GM11168 (cell line): ENCODE measurements around the gene CPTP.

ENCODE experiments used
- in situ Hi-C: fragments of 300-500 bp; cut with MboI; formaldehyde crosslinking; loops from one replicate; pipeline ENCODE4 v1.12.0; 2022; ENCODE audit warnings: low sequenced_read_pairs; ENCODE audit not compliant: unreplicated experiment

CPTP gene

GRCh38 chr1:1324524-1325287 lies at the start of gene CPTP, which contains the start of gene INTS11:
Gene CPTP, plus strand, starts transcription at chr1:1324802. Its CDS starts 2,109 bp downstream, at chr1:1326911.
Gene INTS11, minus strand, starts transcription at chr1:1324660. Its CDS starts 52 bp downstream, at chr1:1324608.
- in situ Hi-C loops = no loop called here

GRCh38 chr1:1274931-1275431 lies 49.6 kb upstream of the CPTP start:
- in situ Hi-C loops = no loop called here

DNA sequence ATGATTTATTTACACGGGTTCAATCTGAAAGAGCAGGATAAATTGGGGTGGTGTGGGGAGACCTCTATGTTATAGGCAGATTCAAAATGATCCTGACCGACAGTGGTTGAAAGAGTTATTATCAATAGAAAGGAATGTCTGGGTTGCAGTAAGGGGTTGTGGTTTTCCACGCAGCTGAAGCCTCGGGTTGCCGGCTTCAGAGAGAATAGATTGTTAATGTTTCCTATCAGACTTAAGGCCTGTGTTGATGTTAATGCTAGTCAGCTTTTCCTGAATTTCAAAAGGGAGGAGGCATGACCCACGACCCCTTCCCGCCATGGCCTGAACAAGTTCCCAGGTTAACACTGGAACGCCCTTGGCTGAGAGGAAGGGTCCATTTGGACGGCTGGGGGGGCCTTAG lies 48.8 kb upstream of the CPTP start:
- in situ Hi-C loops = no loop called here

DNA sequence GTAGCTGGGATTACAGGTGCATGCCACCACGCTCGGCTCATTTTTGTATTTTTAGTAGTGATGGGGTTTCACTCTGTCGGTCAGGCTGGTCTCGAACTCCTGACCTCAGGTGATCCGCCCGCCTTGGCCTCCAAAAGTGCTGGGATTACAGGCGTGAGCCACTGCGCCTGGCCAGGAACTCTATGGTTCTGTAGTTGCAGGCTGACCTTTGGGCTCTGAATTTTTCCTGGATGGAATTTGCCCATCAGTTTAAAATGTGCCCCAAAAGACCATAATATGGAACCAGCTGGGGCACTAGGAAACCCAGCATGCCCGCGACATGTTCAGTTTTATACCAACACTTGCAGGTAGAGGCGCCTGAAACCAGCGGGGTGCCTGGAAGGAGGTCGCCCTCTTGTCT lies 46.0 kb upstream of the CPTP start:
- in situ Hi-C loops = no loop called here

- in situ Hi-C loops = no loop called here
Measured at GRCh38 chr1:1279028-1279427, 45.6 kb upstream of the CPTP start.

- in situ Hi-C loops = no loop called here
Measured at GRCh38 chr1:1280782-1281481, 43.7 kb upstream of the CPTP start.

GRCh38 chr1:1281533-1282321 lies 42.9 kb upstream of the CPTP start:
- in situ Hi-C loops = no loop called here

DNA sequence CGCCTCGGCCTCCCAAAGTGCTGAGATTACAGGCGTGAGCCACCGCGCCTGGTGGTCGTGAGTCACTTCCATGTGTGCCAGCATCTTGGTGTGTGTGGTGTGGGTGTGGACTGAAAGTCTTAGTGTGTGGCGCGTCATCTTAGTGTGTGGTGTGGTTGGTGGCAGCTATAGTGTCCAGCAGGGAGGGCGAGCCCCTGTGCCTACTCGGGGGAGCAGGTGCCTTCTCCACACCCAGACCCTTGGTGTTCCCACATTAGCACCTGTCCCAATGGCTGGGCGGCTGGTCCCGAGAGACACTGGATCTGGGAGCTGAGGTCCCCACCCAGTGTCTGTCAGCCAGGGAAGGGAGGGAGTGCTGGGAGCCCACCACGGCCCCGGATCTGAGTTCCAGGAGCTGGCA lies 41.6 kb upstream of the CPTP start:
- in situ Hi-C loops = no loop called here

GRCh38 chr1:1283821-1284220 lies 40.8 kb upstream of the CPTP start:
- in situ Hi-C loops = no loop called here

DNA sequence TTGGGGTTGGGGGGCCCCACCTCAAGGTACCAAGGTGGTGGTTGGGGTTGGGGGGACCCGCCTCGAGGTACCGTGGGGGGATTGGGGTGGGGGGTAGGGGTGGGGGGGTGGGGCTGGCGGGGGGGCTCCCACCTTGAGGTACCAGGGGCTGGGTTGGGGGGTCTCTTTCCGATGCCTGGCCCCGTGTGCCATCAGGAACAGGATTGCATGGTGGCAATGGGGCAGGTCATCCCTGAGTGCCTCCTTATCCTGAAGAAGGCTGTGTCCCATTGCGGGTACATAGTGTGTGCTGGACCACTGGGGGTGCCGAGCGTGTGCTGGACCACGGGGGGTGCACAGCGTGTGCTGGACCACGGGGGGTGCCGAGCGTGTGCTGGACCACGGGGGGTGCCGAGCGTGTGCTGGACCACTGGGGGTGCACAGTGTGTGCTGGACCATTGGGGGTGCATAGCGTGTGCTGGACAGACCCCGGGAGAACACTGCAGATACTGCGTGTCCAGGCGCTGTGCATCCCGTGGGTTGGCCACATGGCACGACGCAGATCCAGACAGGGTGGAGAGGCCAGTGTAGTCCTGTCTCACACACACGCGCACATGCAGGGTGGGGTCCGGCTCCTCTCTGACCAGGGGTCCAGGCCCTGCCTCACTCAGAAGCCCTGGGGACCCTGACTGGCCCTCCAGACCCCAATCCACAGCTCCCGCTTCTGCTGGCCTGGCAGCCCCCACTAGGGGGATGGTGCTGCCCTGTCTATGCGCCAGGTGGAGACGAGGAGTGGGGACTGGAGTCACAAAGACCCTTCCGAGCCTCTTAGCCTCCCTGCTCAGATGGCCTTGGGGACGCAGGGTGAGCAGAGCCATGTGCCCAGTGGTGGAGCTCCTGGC lies 40.1 kb upstream of the CPTP start:
- in situ Hi-C loops = no loop called here

DNA sequence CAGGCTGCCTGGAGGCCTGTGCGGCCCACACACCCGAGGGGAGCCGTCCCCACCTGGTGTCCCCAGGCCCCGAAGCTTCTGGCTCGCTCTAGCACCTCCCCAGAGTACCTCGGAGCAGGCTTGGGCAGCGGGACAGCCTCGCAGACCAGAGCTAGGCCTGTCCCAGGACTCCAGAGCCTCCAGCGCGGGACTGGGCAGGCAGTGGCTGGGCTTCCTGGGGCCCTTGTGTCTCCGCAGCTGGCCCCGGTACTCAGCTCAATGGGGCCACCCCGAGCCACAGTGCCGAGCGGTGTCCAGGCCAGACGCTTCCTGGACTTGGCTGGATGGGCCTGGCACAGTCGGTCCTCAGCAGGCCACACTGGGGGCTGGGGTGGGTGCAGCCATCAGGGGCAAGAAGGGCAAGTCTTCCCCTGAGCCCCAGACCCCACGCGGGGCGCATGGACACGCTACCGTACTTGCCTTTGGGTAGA lies 39.5 kb upstream of the CPTP start:
- in situ Hi-C loops = no loop called here

DNA sequence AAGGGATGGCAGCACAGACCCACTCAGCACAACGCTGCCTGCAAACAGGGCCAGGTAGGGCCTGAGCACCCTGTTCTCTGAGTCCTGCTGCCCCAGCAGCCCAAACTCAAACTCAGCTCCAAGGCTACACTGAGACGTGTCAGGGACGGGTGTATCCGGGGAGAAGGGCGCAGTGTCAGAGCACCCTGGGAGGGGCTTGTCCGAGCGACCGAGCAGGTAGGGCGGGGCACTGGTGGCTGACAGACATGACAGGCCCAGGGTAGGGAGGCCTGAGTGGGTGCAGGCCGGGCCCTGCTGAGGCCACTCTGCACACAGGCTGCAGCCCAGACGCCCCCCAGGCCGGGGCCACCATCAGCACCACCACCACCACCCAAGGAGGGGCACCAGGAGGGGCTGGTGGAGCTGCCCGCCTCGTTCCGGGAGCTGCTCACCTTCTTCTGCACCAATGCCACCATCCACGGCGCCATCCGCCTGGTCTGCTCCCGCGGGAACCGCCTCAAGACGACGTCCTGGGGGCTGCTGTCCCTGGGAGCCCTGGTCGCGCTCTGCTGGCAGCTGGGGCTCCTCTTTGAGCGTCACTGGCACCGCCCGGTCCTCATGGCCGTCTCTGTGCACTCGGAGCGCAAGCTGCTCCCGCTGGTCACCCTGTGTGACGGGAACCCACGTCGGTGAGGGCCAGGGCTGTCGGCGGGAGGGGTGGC lies 38.8 kb upstream of the CPTP start:
- in situ Hi-C loops = no loop called here

DNA sequence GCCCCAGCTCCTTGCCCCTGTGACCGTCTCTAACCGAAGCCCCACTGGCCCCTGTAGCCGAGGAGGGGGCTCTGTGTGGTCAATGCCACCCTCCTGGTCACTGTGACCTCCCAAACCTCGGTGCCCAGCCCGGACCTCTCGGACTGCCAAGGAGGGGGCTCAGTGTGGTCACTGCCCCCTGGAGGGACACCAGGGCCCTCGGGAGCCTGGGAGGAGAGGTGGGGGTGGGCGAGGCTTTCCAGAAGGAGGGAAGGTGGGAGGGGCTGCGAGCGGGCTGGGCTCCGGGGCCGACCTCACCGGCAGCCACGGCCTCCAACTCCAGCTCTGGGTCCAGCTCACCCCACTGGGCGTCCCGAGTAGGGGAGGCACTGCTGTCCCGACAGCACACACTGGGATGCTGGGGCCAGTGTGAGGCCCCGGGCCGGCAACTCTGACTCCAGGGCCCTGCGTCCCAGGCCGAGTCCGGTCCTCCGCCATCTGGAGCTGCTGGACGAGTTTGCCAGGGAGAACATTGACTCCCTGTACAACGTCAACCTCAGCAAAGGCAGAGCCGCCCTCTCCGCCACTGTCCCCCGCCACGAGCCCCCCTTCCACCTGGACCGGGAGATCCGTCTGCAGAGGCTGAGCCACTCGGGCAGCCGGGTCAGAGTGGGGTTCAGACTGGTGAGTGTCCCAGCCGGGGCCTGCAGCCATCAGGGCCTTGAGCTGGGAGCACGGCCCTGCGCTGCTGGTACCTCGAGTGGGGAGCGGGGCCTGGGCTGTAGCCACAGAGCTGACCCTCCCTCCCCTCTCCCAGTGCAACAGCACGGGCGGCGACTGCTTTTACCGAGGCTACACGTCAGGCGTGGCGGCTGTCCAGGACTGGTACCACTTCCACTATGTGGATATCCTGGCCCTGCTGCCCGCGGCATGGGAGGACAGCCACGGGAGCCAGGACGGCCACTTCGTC lies 38.0 kb upstream of the CPTP start:
- in situ Hi-C loops = no loop called here

- in situ Hi-C loops = no loop called here
Measured at GRCh38 chr1:1287288-1288110, 37.1 kb upstream of the CPTP start.

DNA sequence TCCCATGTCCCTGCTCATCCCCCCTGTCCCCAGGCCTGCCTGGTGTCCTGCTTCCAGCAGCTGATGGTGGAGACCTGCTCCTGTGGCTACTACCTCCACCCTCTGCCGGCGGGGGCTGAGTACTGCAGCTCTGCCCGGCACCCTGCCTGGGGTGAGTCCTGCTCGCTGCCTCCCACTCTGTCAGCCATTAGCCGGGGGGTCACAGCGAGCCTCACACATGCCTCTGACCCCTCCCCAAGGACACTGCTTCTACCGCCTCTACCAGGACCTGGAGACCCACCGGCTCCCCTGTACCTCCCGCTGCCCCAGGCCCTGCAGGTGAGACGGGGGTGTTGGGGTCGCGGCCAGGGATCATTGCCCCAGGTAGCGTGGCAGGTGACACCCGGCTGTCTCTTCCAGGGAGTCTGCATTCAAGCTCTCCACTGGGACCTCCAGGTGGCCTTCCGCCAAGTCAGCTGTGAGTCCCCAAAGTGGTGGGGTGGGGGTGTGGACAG lies 34.3 kb upstream of the CPTP start:
- in situ Hi-C loops = no loop called here

DNA sequence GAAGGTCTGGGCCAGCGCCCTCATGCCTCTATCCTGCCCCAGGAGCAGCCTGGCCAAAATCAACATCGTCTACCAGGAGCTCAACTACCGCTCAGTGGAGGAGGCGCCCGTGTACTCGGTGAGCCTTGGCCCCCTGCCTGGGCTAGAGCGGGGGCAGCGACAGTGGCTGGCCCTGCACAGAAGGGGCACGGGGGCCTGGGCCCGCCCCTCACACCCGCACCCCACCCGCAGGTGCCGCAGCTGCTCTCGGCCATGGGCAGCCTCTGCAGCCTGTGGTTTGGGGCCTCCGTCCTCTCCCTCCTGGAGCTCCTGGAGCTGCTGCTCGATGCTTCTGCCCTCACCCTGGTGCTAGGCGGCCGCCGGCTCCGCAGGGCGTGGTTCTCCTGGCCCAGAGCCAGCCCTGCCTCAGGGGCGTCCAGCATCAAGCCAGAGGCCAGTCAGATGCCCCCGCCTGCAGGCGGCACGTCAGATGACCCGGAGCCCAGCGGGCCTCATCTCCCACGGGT lies 33.5 kb upstream of the CPTP start:
- in situ Hi-C loops = no loop called here
